Nephron progenitor cell (in vitro differentiated cells): ENCODE data around the gene SH3GL1.

Experiments used
- DNase-seq: peaks from one replicate; pipeline ENCODE4 v3.0.0; 2021
- H3K27ac Mint-ChIP-seq: 2 replicates; pipeline ENCODE4 v1.8.0; 2021; ENCODE audit warnings: mild to moderate bottlenecking, moderate library complexity, mixed read lengths
- H3K27me3 Mint-ChIP-seq: 2 replicates; pipeline ENCODE4 v1.8.0; 2021; ENCODE audit warnings: mild to moderate bottlenecking, low read depth, mixed read lengths; ENCODE audit not compliant: poor library complexity
- H3K36me3 Mint-ChIP-seq: 2 replicates; pipeline ENCODE4 v1.8.0; 2021; ENCODE audit warnings: low read depth, mixed read lengths
- H3K4me1 Mint-ChIP-seq: 2 replicates; pipeline ENCODE4 v1.8.0; 2021; ENCODE audit warnings: mixed read lengths
- H3K4me3 Mint-ChIP-seq: 2 replicates; pipeline ENCODE4 v1.8.0; 2021; ENCODE audit warnings: mild to moderate bottlenecking, moderate library complexity, mixed read lengths
- H3K9me3 Mint-ChIP-seq: 2 replicates; pipeline ENCODE4 v1.8.0; 2021; ENCODE audit warnings: mild to moderate bottlenecking, moderate library complexity, mixed read lengths
- TF ChIP-seq, protein P1 (sequence below): fragments of 200-600 bp; sonication (generic); IDR thresholded peaks from 2 replicates; pipeline ENCODE4 v1.5.0; 2021; ENCODE audit warnings: antibody characterized with exemption

Gene SH3GL1

DNA sequence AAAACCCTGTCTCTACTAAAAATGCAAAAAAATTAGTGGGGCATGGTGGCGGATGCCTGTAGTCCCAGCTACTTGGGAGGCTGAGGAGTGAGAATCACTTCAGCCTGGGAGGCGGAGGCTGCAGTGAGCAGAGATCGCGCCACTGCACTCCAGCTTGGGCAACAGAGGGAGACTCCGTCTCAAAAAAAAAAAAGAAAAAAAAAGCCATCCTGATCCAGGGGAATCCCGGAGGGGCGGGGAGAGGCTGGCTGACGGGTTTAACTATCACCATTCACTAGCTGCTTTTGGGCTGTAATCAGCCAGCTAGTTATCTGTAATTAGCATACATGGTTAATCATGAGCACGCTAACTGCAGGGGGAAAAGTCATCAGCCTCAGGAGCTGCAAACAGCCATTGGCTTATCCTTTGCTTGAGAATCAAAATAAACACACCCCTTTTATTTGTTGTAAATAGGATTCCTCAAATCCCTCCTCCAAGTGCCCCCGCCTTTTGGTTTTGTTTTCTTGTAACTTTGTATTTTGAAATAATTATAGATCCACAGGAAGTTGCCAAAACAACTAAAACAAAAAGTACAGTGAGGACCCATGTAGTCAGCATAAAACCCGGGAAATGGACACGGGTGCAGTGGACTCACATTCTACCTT is 86.4 kb downstream of the SH3GL1 start:
- no peak for DNase-seq
- Mint-ChIP-seq H3K27ac (no peak overlapping the region), H3K36me3 (peaks cover 73% of the 10 kb centered on the region), H3K4me1 (no peaks in the 10 kb centered on the region), H3K4me3 (no peak overlapping the region), H3K9me3 (peaks cover 1% of the 10 kb centered on the region), H3K27me3 (peaks cover 5% of the 10 kb centered on the region)
- TF ChIP-seq, protein P1, sequence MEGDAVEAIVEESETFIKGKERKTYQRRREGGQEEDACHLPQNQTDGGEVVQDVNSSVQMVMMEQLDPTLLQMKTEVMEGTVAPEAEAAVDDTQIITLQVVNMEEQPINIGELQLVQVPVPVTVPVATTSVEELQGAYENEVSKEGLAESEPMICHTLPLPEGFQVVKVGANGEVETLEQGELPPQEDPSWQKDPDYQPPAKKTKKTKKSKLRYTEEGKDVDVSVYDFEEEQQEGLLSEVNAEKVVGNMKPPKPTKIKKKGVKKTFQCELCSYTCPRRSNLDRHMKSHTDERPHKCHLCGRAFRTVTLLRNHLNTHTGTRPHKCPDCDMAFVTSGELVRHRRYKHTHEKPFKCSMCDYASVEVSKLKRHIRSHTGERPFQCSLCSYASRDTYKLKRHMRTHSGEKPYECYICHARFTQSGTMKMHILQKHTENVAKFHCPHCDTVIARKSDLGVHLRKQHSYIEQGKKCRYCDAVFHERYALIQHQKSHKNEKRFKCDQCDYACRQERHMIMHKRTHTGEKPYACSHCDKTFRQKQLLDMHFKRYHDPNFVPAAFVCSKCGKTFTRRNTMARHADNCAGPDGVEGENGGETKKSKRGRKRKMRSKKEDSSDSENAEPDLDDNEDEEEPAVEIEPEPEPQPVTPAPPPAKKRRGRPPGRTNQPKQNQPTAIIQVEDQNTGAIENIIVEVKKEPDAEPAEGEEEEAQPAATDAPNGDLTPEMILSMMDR = no peak
